Activated naive CD4-positive, alpha-beta T cell treated with anti-CD3 and anti-CD28 coated beads, Interleukin-2, amount 50 U/mL, for 16 hours (primary cell): ENCODE results near the gene NRXN3.

ENCODE experiments used
- DNase-seq: peaks from one replicate; pipeline ENCODE4 v3.0.0-alpha.2; 2020

NRXN3 gene

GRCh38 chr14:78327426-78328221, 157.5 kb downstream of the NRXN3 start:
- no peak for DNase-seq

- no peak for DNase-seq
These were observed 159.2 kb downstream of the NRXN3 start for GRCh38 chr14:78329371-78329770.

GRCh38 chr14:78335531-78335930, 165.4 kb downstream of the NRXN3 start:
- no peak for DNase-seq

GRCh38 chr14:78340250-78340649, 170.1 kb downstream of the NRXN3 start:
- no peak for DNase-seq

GRCh38 chr14:78341827-78342389, 171.7 kb downstream of the NRXN3 start:
- no peak for DNase-seq

- no peak for DNase-seq
These were observed 172.7 kb downstream of the NRXN3 start for GRCh38 chr14:78342879-78343278.

- no peak for DNase-seq
These were observed 174.1 kb downstream of the NRXN3 start for GRCh38 chr14:78344290-78344689.

- no peak for DNase-seq
These were observed 175.1 kb downstream of the NRXN3 start for GRCh38 chr14:78345131-78345744.

- DNase-seq, result no peak
These were observed 176.6 kb downstream of the NRXN3 start for GRCh38 chr14:78346747-78347146.

- DNase-seq, result no peak
These were observed 184.9 kb downstream of the NRXN3 start for GRCh38 chr14:78355109-78355508.

- DNase-seq, result no peak
These were observed 186.2 kb downstream of the NRXN3 start for GRCh38 chr14:78356391-78356790.

GRCh38 chr14:78358591-78358990, 188.4 kb downstream of the NRXN3 start:
- DNase-seq, result no peak

GRCh38 chr14:78359581-78359980, 189.4 kb downstream of the NRXN3 start:
- DNase-seq, result no peak

- no peak for DNase-seq
These were observed 192.8 kb downstream of the NRXN3 start for GRCh38 chr14:78363008-78363407.

GRCh38 chr14:78367355-78367754, 197.2 kb downstream of the NRXN3 start:
- DNase-seq, result no peak

GRCh38 chr14:78383060-78383459, 212.9 kb downstream of the NRXN3 start:
- DNase-seq, result no peak

- DNase-seq, result no peak
These were observed 228.0 kb downstream of the NRXN3 start for GRCh38 chr14:78398216-78398615.

- DNase-seq, result no peak
These were observed 229.2 kb downstream of the NRXN3 start for GRCh38 chr14:78399316-78399889.

- no peak for DNase-seq
These were observed 231.7 kb downstream of the NRXN3 start for GRCh38 chr14:78401866-78402265.

GRCh38 chr14:78403278-78403815, 233.2 kb downstream of the NRXN3 start:
- no peak for DNase-seq

- DNase-seq, result no peak
These were observed 235.1 kb downstream of the NRXN3 start for GRCh38 chr14:78405079-78405856.

GRCh38 chr14:78412475-78412874, 242.3 kb downstream of the NRXN3 start:
- no peak for DNase-seq

GRCh38 chr14:78414172-78414571, 244.0 kb downstream of the NRXN3 start:
- DNase-seq, result no peak
